Calu3 (cell line): ENCODE results near the gene SUCLA2. TPM values are rescaled to one million over a fixed set of nuclear protein-coding genes. Genes with fewer than 3 reads are reported as not detected.

Experiments used
- BruUV-seq: library from RNA; stranded (reverse); fragments of 400-500 nt; replicated peaks from 2 replicates; lab custom pipeline; 2021; lab: Mats Ljungman, UMichigan
- CTCF ChIA-PET: fragments of 300-600 bp; sonication (Branson Sonifier 250); formaldehyde crosslinking; loops from one replicate; lab custom pipeline; 2022; ENCODE audit warnings: antibody characterized with exemption; lab: Charles Lee
- DNase-seq: peaks from one replicate; pipeline ENCODE4 v3.0.0; 2022
- H3K27ac Mint-ChIP-seq: one replicate; pipeline ENCODE4 v1.8.0; 2022; ENCODE audit warnings: mixed read lengths; ENCODE audit not compliant: unreplicated experiment
- H3K27me3 Mint-ChIP-seq: one replicate; pipeline ENCODE4 v1.8.0; 2022; ENCODE audit warnings: mixed read lengths; ENCODE audit not compliant: unreplicated experiment
- H3K36me3 Mint-ChIP-seq: one replicate; pipeline ENCODE4 v1.8.0; 2022; ENCODE audit warnings: mild to moderate bottlenecking, moderate library complexity, mixed read lengths; ENCODE audit not compliant: insufficient read depth, unreplicated experiment
- H3K4me1 Mint-ChIP-seq: one replicate; pipeline ENCODE4 v1.8.0; 2022; ENCODE audit warnings: mild to moderate bottlenecking, low read depth, mixed read lengths; ENCODE audit not compliant: unreplicated experiment
- H3K4me3 Mint-ChIP-seq: one replicate; pipeline ENCODE4 v1.8.0; 2022; ENCODE audit warnings: mild to moderate bottlenecking, low read depth, moderate library complexity, mixed read lengths; ENCODE audit not compliant: unreplicated experiment
- H3K9me3 Mint-ChIP-seq: one replicate; pipeline ENCODE4 v1.8.0; 2022; ENCODE audit warnings: low read depth, mixed read lengths; ENCODE audit not compliant: unreplicated experiment
- intact Hi-C: fragments of 100-400 bp; cut with micrococcal nuclease; formaldehyde crosslinking; loops from one replicate; pipeline ENCODE4 v1.10.0; 2022; ENCODE audit not compliant: unreplicated experiment
- total RNA-seq: library from RNA; stranded (reverse); gene quantifications from 2 replicates; pipeline ENCODE4 v1.2.3, GENCODE V29; 2022
- TF ChIP-seq, protein P1 (sequence below): fragments of 200-600 bp; IDR thresholded peaks from one replicate; pipeline ENCODE4 v1.8.0; 2022; ENCODE audit warnings: antibody characterized with exemption; ENCODE audit not compliant: unreplicated experiment

Gene SUCLA2
- total RNA-seq, 1 experiment from 2014 or later = 36.7 TPM

DNA sequence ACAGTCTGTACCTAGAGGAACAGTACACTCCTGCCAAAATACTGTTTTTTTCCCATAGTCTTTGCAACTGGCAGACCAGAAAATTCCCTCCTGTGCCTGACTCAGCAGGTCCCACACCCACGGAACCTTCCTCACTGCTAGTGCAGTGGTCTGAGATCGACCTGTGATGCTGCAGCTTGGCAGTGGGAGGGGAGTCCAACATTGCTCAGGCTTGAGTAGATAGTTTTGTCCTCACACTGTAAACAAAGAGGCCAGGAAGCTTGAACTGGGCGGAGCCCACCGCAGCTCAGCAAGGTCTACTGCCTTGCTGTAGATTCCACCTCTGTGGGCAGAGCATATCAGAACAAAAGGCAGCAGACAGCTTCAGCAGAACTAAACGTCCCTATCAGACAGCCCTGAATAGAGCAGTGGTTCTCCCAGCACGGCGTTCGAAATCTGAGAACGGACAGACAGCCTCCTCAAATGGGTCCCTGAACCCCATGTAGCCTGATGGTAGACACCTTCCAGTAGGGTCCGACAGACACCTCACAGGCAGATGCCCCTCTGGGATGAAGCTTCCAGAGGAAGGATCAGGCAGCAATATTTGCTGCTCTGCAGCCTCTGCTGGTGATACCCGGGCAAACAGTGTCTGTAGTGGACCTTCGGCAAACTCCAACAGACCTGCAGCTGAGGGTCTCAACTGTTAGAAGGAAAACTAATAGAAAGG is 92.7 kb downstream of the SUCLA2 start:
- Mint-ChIP-seq H3K4me3 (no peak overlapping the region), H3K27me3 (no peaks in the 10 kb centered on the region), H3K9me3 (peaks cover 6% of the 10 kb centered on the region), H3K27ac (no peak overlapping the region), H3K4me1 (no peaks in the 10 kb centered on the region), H3K36me3 (no peaks in the 10 kb centered on the region)
- CTCF ChIA-PET = no interaction called here
- no TSS peak for BruUV-seq
- DNase-seq = no peak
- intact Hi-C loops = no loop called here
- TF ChIP-seq, protein P1, sequence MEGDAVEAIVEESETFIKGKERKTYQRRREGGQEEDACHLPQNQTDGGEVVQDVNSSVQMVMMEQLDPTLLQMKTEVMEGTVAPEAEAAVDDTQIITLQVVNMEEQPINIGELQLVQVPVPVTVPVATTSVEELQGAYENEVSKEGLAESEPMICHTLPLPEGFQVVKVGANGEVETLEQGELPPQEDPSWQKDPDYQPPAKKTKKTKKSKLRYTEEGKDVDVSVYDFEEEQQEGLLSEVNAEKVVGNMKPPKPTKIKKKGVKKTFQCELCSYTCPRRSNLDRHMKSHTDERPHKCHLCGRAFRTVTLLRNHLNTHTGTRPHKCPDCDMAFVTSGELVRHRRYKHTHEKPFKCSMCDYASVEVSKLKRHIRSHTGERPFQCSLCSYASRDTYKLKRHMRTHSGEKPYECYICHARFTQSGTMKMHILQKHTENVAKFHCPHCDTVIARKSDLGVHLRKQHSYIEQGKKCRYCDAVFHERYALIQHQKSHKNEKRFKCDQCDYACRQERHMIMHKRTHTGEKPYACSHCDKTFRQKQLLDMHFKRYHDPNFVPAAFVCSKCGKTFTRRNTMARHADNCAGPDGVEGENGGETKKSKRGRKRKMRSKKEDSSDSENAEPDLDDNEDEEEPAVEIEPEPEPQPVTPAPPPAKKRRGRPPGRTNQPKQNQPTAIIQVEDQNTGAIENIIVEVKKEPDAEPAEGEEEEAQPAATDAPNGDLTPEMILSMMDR = no peak

DNA sequence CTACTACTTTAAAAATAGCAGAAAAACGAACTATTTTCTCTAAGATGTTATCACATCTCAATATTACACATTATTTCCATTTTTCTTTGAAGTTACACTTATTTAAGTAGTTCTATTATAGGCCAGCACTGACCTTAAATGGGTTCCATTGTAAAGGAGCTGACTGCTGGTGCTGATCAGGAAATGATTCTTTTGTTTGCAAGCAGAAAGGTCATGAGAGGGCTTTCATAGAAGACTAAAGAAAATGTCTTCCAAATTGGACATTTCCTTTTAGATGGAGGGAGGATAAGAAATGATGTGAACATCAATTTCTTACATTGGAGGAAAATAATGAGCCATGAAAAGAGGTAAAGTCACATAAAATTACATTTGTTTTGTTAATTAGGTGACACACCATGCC is 96.2 kb downstream of the SUCLA2 start:
- intact Hi-C loops = no loop called here
- TF ChIP-seq, protein P1 = no peak
- DNase-seq = no peak
- CTCF ChIA-PET = no interaction called here
- BruUV-seq = no TSS peak
- no peaks in the 10 kb centered on the region for H3K36me3 Mint-ChIP-seq
- no peaks in the 10 kb centered on the region for H3K4me1 Mint-ChIP-seq
- no peaks in the 10 kb centered on the region for H3K27me3 Mint-ChIP-seq
- no peak overlapping the region for H3K27ac Mint-ChIP-seq
- no peak overlapping the region for H3K4me3 Mint-ChIP-seq
- H3K9me3 Mint-ChIP-seq = peaks cover 3% of the 10 kb centered on the region

- H3K9me3 Mint-ChIP-seq = peaks cover 3% of the 10 kb centered on the region
- intact Hi-C loops = no loop called here
- H3K4me3 Mint-ChIP-seq = no peak overlapping the region
- TF ChIP-seq, protein P1 = no peak
- H3K27me3 Mint-ChIP-seq = no peaks in the 10 kb centered on the region
- no peak for DNase-seq
- H3K27ac Mint-ChIP-seq = no peak overlapping the region
- BruUV-seq = no TSS peak
- CTCF ChIA-PET = no interaction called here
- H3K4me1 Mint-ChIP-seq = no peaks in the 10 kb centered on the region
- no peaks in the 10 kb centered on the region for H3K36me3 Mint-ChIP-seq
Observed at GRCh38 chr13:47904241-47904640, 96.8 kb downstream of the SUCLA2 start.

GRCh38 chr13:47903836-47904235 is 97.2 kb downstream of the SUCLA2 start:
- CTCF ChIA-PET = no interaction called here
- no TSS peak for BruUV-seq
- H3K36me3 Mint-ChIP-seq = no peaks in the 10 kb centered on the region
- TF ChIP-seq, protein P1 = no peak
- no peaks in the 10 kb centered on the region for H3K4me1 Mint-ChIP-seq
- H3K27me3 Mint-ChIP-seq = no peaks in the 10 kb centered on the region
- no peak for DNase-seq
- H3K4me3 Mint-ChIP-seq = no peak overlapping the region
- intact Hi-C loops = no loop called here
- H3K27ac Mint-ChIP-seq = no peak overlapping the region
- H3K9me3 Mint-ChIP-seq = no peaks in the 10 kb centered on the region
